ENCODE results near the gene SMG6. TPM values are rescaled to one million over a fixed set of nuclear protein-coding genes. Genes with fewer than 3 reads are reported as not detected.

The SMG6 gene
- total and polyA plus RNA-seq, 7 donors: 11.1 to 38.8 (median 22.9) TPM

- no peaks in the 10 kb centered on the region for H3K9me3 ChIP-seq
- intact Hi-C loops (cut with DNase I): no loop called here
- peaks cover 0 to 45% (median 34%) of the 10 kb centered on the region in 4 donors for H3K4me1 ChIP-seq
- H3K27me3 ChIP-seq: no peaks in the 10 kb centered on the region
- peak overlapping the region; percentile 51 to 79 (median 68) for H3K27ac ChIP-seq
- peak; percentile 77 for DNase-seq
- H3K36me3 ChIP-seq: peaks cover 0 to 38% (median 9%) of the 10 kb centered on the region in 4 donors
- WGBS, 2 donors: 66 to 80% methylated on average over 13 of the region's 13 CpGs
- TF ChIP-seq EP300 (IDR thresholded peaks at IDR 0.05) (no peak), POLR2AphosphoS5 (IDR thresholded peaks at IDR 0.05) (peak in 1 of 4 donors; percentile 22)
- H3K4me3 ChIP-seq: no peak overlapping the region
Observed at GRCh38 chr17:2075336-2076086, 228.1 kb downstream of the SMG6 start.

- TF ChIP-seq POLR2A (IDR thresholded peaks at IDR 0.05) (no peak), EP300 (IDR thresholded peaks at IDR 0.05) (no peak), CTCF (IDR thresholded peaks at IDR 0.05) (no peak), POLR2AphosphoS5 (IDR thresholded peaks at IDR 0.05) (no peak)
- Histone ChIP-seq H3K4me1 (peaks cover 0 to 45% (median 34%) of the 10 kb centered on the region in 4 donors), H3K27ac (peak overlapping the region; percentile 51 to 79 (median 68))
Observed at GRCh38 chr17:2074919-2075318, 228.7 kb downstream of the SMG6 start.

GRCh38 chr17:2071455-2072281 lies 231.9 kb downstream of the SMG6 start:
- Histone ChIP-seq H3K36me3 (peaks cover 0 to 13% (median 2%) of the 10 kb centered on the region in 4 donors), H3K4me3 (no peak overlapping the region), H3K27ac (peak overlapping the region; percentile 58 to 78 (median 74)), H3K4me1 (peaks cover 0 to 62% (median 46%) of the 10 kb centered on the region in 4 donors), H3K27me3 (no peaks in the 10 kb centered on the region), H3K9me3 (no peaks in the 10 kb centered on the region)
- DNase-seq: peak; percentile 87
- TF ChIP-seq EP300 (IDR thresholded peaks at IDR 0.05) (peak in 2 of 4 donors; percentile 28 to 59), POLR2AphosphoS5 (IDR thresholded peaks at IDR 0.05) (peak; percentile 24 to 67 (median 62)), CTCF (IDR thresholded peaks at IDR 0.05) (no peak)
- intact Hi-C loops (cut with DNase I): no loop called here
- 76 to 84% methylated on average over 31 of the region's 31 CpGs for WGBS, 2 donors

More at GRCh38 chr17:2074919-2075318, 228.7 kb downstream of the SMG6 start:
- no peak for DNase-seq
- Histone ChIP-seq H3K9me3 (no peaks in the 10 kb centered on the region), H3K27me3 (no peaks in the 10 kb centered on the region), H3K36me3 (peaks cover 0 to 32% (median 6%) of the 10 kb centered on the region in 4 donors), H3K4me3 (no peak overlapping the region)
- 90% methylated on average over 10 of the region's 10 CpGs for WGBS, 2 donors
- intact Hi-C loops (cut with DNase I): no loop called here

GRCh38 chr17:2071024-2071385 lies 232.6 kb downstream of the SMG6 start:
- WGBS, 2 donors: 85 to 91% methylated on average over 6 of the region's 6 CpGs
- intact Hi-C loops (cut with DNase I): no loop called here
- no peaks in the 10 kb centered on the region for H3K27me3 ChIP-seq
- DNase-seq: no peak
- H3K36me3 ChIP-seq: peaks cover 0 to 14% (median 2%) of the 10 kb centered on the region in 4 donors
- TF ChIP-seq POLR2A (IDR thresholded peaks at IDR 0.05) (no peak), POLR2AphosphoS5 (IDR thresholded peaks at IDR 0.05) (no peak), CTCF (IDR thresholded peaks at IDR 0.05) (no peak), EP300 (IDR thresholded peaks at IDR 0.05) (no peak)
- no peak overlapping the region for H3K4me3 ChIP-seq
- peaks cover 0 to 62% (median 46%) of the 10 kb centered on the region in 4 donors for H3K4me1 ChIP-seq
- no peaks in the 10 kb centered on the region for H3K9me3 ChIP-seq
- H3K27ac ChIP-seq: peak overlapping the region; percentile 58 to 78 (median 74)

Measured in sigmoid colon (tissue), 7 donors.